Measurements from ENCODE around the gene CLEC2A. TPM values are rescaled to one million over a fixed set of nuclear protein-coding genes. Genes with fewer than 3 reads are reported as not detected.
"Not testable (repeated sequence)": the region's sequence is repeated elsewhere in the genome, so short reads cannot be mapped to it uniquely, and the experiment has no call there.

Gene CLEC2A, protein sequence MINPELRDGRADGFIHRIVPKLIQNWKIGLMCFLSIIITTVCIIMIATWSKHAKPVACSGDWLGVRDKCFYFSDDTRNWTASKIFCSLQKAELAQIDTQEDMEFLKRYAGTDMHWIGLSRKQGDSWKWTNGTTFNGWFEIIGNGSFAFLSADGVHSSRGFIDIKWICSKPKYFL
- total RNA-seq, result not detected

DNA sequence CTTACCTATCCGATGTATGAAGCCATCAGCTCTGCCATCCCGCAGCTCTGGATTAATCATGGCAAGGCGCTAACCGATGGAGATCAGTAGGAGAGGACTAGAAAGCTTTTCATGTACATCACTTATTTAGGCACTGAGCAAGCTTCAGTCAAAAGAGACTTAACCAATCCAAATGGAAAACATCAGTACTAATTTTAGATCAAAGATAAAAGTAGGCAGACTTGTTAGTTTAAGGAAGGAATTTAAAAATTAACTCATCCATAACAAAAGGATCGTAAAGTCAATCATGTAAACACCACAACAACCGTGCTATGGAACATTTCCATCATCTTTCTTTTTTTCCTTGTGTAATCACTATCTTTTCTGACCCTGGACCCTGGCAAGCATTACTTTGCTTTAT is at the start of gene CLEC2A:
TSS of gene CLEC2A (minus strand) at position 101 of the 400 bp plus-strand sequence. CDS start at position 60, 41 bp downstream.
- DNase-seq (no peak), ATAC-seq (replicated peaks in 1 of 2) (no peak)
- Mint-ChIP-seq H3K9me3 (no peaks in the 10 kb centered on the region), H3K27ac (no peak within 1 kb of the TSS), H3K27me3 (ENCODE audit: low read depth) (peaks cover 16% of the 10 kb centered on the region), H3K36me3 (ENCODE audit: insufficient read depth in 2 of 2) (no peaks in the 10 kb centered on the region), H3K4me3 (no peak within 1 kb of the TSS), H3K4me1 (ENCODE audit: low read depth) (peaks cover 6% of the 10 kb centered on the region)

DNA sequence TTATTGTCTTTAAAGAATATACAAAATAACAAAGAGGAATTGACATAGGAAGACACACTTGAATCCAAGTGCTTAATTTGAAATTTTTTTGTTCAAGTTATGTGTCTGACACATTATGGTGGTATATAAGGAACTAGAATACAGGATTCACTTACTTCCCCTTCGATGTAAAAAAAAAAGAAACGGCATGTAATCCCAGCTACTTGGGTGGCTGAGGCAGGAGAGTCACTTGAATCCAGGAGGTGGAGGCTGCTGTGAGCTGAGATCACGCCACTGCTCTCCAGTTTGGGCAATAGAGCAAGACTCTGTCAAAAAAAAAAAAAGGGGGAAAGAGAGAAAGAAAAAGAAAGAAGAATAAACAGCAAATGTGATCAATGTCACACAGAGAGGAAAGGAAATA is 48.0 kb upstream of the CLEC2A start:
- DNase-seq (no peak), ATAC-seq (replicated peaks in 1 of 2) (no peak)
- H3K36me3 Mint-ChIP-seq (ENCODE audit: insufficient read depth in 2 of 2), result peaks cover 4 to 7% of the 10 kb centered on the region in 2 donors
- no peak overlapping the region for H3K27ac Mint-ChIP-seq
- peaks cover 2 to 7% of the 10 kb centered on the region in 2 donors for H3K9me3 Mint-ChIP-seq
- no peak overlapping the region for H3K4me3 Mint-ChIP-seq
- H3K4me1 Mint-ChIP-seq (ENCODE audit: low read depth), result no peaks in the 10 kb centered on the region
- peaks cover 9% of the 10 kb centered on the region for H3K27me3 Mint-ChIP-seq (ENCODE audit: low read depth)

DNA sequence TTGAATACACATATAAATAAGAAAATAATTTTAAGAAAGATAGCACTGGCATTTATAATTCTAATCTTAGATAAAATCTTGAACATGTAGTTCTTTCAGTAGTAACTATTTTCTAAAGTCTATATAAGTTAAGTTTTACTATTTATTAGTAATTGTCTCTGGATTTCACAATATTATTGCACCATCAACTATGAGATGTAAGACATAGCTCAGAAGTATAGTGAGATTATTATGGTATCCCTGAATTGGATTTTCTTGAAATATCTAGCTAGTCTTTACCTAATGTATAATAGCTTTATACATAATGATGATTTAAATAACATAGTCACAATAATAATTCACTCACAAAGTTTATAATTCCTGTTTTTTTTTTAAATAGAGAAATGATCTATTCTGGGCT is 45.7 kb upstream of the CLEC2A start:
- peaks cover 2 to 8% of the 10 kb centered on the region in 2 donors for H3K9me3 Mint-ChIP-seq
- H3K4me3 Mint-ChIP-seq, result no peak overlapping the region
- H3K27me3 Mint-ChIP-seq (ENCODE audit: low read depth), result peaks cover 9% of the 10 kb centered on the region
- H3K4me1 Mint-ChIP-seq (ENCODE audit: low read depth), result no peaks in the 10 kb centered on the region
- ATAC-seq (replicated peaks in 1 of 2) (no peak), DNase-seq (no peak)
- peaks cover 8% of the 10 kb centered on the region in 2 donors for H3K36me3 Mint-ChIP-seq (ENCODE audit: insufficient read depth in 2 of 2)
- no peak overlapping the region for H3K27ac Mint-ChIP-seq

GRCh38 chr12:9976626-9977025 is 44.5 kb upstream of the CLEC2A start:
- not testable (repeated sequence) for ATAC-seq (replicated peaks in 1 of 2); H3K4me3 Mint-ChIP-seq; H3K27me3 Mint-ChIP-seq (ENCODE audit: low read depth); H3K27ac Mint-ChIP-seq; H3K36me3 Mint-ChIP-seq (ENCODE audit: insufficient read depth in 2 of 2); DNase-seq; H3K4me1 Mint-ChIP-seq (ENCODE audit: low read depth); H3K9me3 Mint-ChIP-seq

DNA sequence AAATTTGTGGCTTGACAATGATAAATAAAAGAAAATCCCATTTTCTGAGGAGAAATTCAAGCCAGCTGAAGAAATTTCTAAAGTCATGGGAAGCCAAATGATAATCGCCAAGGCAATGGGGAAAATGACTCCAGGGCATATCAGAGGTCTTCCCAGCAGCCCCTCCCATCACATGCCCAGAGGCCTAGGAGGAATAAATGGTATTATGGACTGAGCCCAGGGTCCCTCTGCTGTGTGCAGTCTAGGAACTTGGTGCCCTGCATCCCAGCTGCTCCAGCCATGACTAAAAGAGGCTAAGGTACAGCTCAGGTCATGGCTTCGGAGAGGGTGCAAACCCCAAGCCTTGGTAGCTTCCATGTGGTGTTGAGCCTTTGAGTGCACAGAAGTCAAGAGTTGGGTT is 43.4 kb upstream of the CLEC2A start:
- no peak for DNase-seq
- H3K4me3 Mint-ChIP-seq, result no peak overlapping the region
- H3K9me3 Mint-ChIP-seq, result peaks cover 2 to 8% of the 10 kb centered on the region in 2 donors
- ATAC-seq (replicated peaks in 1 of 2), result no peak
- no peak overlapping the region for H3K27ac Mint-ChIP-seq
- H3K36me3 Mint-ChIP-seq (ENCODE audit: insufficient read depth in 2 of 2), result peaks cover 8% of the 10 kb centered on the region in 2 donors
- H3K27me3 Mint-ChIP-seq (ENCODE audit: low read depth), result peaks cover 9% of the 10 kb centered on the region
- no peaks in the 10 kb centered on the region for H3K4me1 Mint-ChIP-seq (ENCODE audit: low read depth)

- not testable (repeated sequence) for H3K36me3 Mint-ChIP-seq (ENCODE audit: insufficient read depth in 2 of 2); H3K4me1 Mint-ChIP-seq (ENCODE audit: low read depth); ATAC-seq (replicated peaks in 1 of 2); H3K4me3 Mint-ChIP-seq; H3K9me3 Mint-ChIP-seq; H3K27me3 Mint-ChIP-seq (ENCODE audit: low read depth); DNase-seq; H3K27ac Mint-ChIP-seq
Observed at GRCh38 chr12:9974731-9975130, 42.6 kb upstream of the CLEC2A start.

GRCh38 chr12:9973949-9974348 is 41.8 kb upstream of the CLEC2A start:
- H3K27me3 Mint-ChIP-seq (ENCODE audit: low read depth), result no peaks in the 10 kb centered on the region
- H3K27ac Mint-ChIP-seq, result no peak overlapping the region
- DNase-seq (no peak), ATAC-seq (replicated peaks in 1 of 2) (no peak)
- H3K4me3 Mint-ChIP-seq, result no peak overlapping the region
- peaks cover 8% of the 10 kb centered on the region in 2 donors for H3K36me3 Mint-ChIP-seq (ENCODE audit: insufficient read depth in 2 of 2)
- H3K9me3 Mint-ChIP-seq, result peaks cover 2 to 8% of the 10 kb centered on the region in 2 donors
- no peaks in the 10 kb centered on the region for H3K4me1 Mint-ChIP-seq (ENCODE audit: low read depth)

DNA sequence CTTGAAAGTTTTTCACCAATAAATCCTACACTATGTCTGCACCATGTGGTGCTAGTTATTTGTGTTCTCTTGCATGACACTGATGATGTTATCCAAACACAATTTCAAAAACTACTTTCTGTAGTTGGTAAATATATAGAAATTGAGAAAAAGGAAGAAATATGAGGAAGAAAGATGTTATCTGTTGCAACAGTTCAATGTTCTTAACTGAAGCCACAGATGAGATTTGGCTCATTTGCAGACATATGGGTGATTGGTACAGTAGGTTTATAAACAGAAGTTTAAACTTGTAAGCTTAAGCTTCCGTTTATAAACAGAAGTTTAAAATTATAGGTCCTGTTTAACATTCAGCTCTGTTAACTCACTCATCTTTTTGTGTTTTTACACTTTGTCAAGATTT is 39.0 kb upstream of the CLEC2A start, which contains the start of gene CLEC12A:
TSS of gene CLEC12A (plus strand) at position 229 of the 400 bp plus-strand sequence. CDS start 188 bp downstream, outside the sequence.
- peaks cover 5 to 6% of the 10 kb centered on the region in 2 donors for H3K36me3 Mint-ChIP-seq (ENCODE audit: insufficient read depth in 2 of 2)
- no peaks in the 10 kb centered on the region for H3K4me1 Mint-ChIP-seq (ENCODE audit: low read depth)
- H3K27me3 Mint-ChIP-seq (ENCODE audit: low read depth), result no peaks in the 10 kb centered on the region
- ATAC-seq (replicated peaks in 1 of 2) (no peak), DNase-seq (no peak)
- no peak within 1 kb of the TSS for H3K27ac Mint-ChIP-seq
- H3K9me3 Mint-ChIP-seq, result peaks cover 2 to 4% of the 10 kb centered on the region in 2 donors
- no peak within 1 kb of the TSS for H3K4me3 Mint-ChIP-seq

DNA sequence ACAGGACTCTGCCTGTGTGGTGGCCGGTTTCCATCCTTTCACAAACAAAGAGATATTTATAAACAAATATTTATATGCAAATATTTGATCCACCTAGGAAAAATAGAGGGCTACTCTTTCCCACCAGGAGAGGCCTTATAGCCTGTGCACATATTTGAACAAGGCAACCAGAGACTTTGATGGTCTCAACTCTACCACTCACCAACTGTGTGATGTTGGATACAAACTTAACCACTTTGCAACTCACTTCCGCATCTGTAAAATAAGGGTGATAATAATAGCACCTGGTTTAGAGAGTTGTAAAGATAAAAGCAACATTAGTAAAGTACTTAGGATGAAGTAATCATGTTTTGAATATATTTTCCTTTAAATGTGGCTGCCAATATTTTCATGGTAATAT is 37.5 kb upstream of the CLEC2A start:
- no peak overlapping the region for H3K4me3 Mint-ChIP-seq
- ATAC-seq (replicated peaks in 1 of 2), result no peak
- H3K27ac Mint-ChIP-seq, result no peak overlapping the region
- no peaks in the 10 kb centered on the region for H3K36me3 Mint-ChIP-seq (ENCODE audit: insufficient read depth in 2 of 2)
- peaks cover 0 to 2% of the 10 kb centered on the region in 2 donors for H3K9me3 Mint-ChIP-seq
- no peak for DNase-seq
- no peaks in the 10 kb centered on the region for H3K27me3 Mint-ChIP-seq (ENCODE audit: low read depth)
- no peaks in the 10 kb centered on the region for H3K4me1 Mint-ChIP-seq (ENCODE audit: low read depth)

- Mint-ChIP-seq H3K36me3 (ENCODE audit: insufficient read depth in 2 of 2) (no peaks in the 10 kb centered on the region), H3K27me3 (ENCODE audit: low read depth) (no peaks in the 10 kb centered on the region), H3K4me3 (no peak overlapping the region), H3K9me3 (no peaks in the 10 kb centered on the region), H3K27ac (no peak overlapping the region), H3K4me1 (ENCODE audit: low read depth) (peaks cover 24% of the 10 kb centered on the region)
- no peak for ATAC-seq (replicated peaks in 1 of 2)
- no peak for DNase-seq
Observed at GRCh38 chr12:9961901-9962300, 29.7 kb upstream of the CLEC2A start.

GRCh38 chr12:9961106-9961505 is 28.9 kb upstream of the CLEC2A start:
- Mint-ChIP-seq H3K27ac (no peak overlapping the region), H3K9me3 (no peaks in the 10 kb centered on the region), H3K4me3 (no peak overlapping the region), H3K36me3 (ENCODE audit: insufficient read depth in 2 of 2) (no peaks in the 10 kb centered on the region), H3K4me1 (ENCODE audit: low read depth) (peaks cover 24% of the 10 kb centered on the region), H3K27me3 (ENCODE audit: low read depth) (no peaks in the 10 kb centered on the region)
- no peak for DNase-seq
- ATAC-seq (replicated peaks in 1 of 2), result no peak

GRCh38 chr12:9960590-9960989 is 28.4 kb upstream of the CLEC2A start:
- H3K4me1 Mint-ChIP-seq (ENCODE audit: low read depth), result peaks cover 30% of the 10 kb centered on the region
- H3K4me3 Mint-ChIP-seq, result no peak overlapping the region
- no peaks in the 10 kb centered on the region for H3K9me3 Mint-ChIP-seq
- ATAC-seq (replicated peaks in 1 of 2) (no peak), DNase-seq (no peak)
- H3K27ac Mint-ChIP-seq, result no peak overlapping the region
- H3K27me3 Mint-ChIP-seq (ENCODE audit: low read depth), result no peaks in the 10 kb centered on the region
- no peaks in the 10 kb centered on the region for H3K36me3 Mint-ChIP-seq (ENCODE audit: insufficient read depth in 2 of 2)

DNA sequence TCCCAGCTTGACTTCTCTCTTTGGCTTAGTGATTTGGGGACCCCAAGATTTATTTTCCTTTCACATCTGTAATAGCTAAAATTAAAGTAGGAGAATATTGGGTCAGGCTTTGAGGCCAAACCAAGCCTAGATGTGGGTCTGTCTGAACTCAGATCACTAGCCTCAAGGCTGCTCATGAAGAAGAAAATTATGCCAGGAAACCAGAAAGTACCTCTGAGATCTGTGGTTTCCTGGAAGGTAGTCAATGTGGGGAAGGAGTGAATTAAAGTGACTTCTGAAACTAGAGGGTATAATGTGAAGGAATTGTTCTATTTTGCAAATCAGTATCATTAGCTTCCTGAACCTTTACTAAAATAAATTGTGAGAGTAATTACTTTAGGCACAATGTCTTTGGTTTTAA is 25.7 kb upstream of the CLEC2A start:
- Mint-ChIP-seq H3K36me3 (ENCODE audit: insufficient read depth in 2 of 2) (no peaks in the 10 kb centered on the region), H3K4me1 (ENCODE audit: low read depth) (peaks cover 33% of the 10 kb centered on the region), H3K27me3 (ENCODE audit: low read depth) (no peaks in the 10 kb centered on the region), H3K27ac (peak overlapping the region; percentile 9), H3K4me3 (peak overlapping the region in 1 of 2 donors; percentile 31), H3K9me3 (no peaks in the 10 kb centered on the region)
- no peak for DNase-seq
- no peak for ATAC-seq (replicated peaks in 1 of 2)
